ENCODE measurements around the gene PHOX2B.

PHOX2B gene

GRCh38 chr4:41718907-41719306 is 29.6 kb downstream of the PHOX2B start:
- H3K4me2 ChIP-seq (ENCODE audit: low read length, poor library complexity, severe bottlenecking) = no peak overlapping the region
- no peak overlapping the region for H3K9ac ChIP-seq (ENCODE audit: low read length)
- H2AK5ac ChIP-seq (ENCODE audit: low read length, severe bottlenecking) = no peak overlapping the region
- peak; percentile 6 for DNase-seq
- no peaks in the 10 kb centered on the region for H3K79me1 ChIP-seq (replicated peaks; ENCODE audit: low read length, poor library complexity, severe bottlenecking)
- no peak overlapping the region for H3K27ac ChIP-seq (ENCODE audit: low read length, poor library complexity, severe bottlenecking)
- no peak overlapping the region for H3K4me3 ChIP-seq (ENCODE audit: insufficient read depth in 1 of 2, low read depth in 1 of 2, low read length in 2 of 2)
- H3K18ac ChIP-seq (ENCODE audit: low read depth in 1 of 2, low read length in 2 of 2) = no peak overlapping the region
- H2BK12ac ChIP-seq (ENCODE audit: low read length in 2 of 2) = no peak overlapping the region
- H3K4me1 ChIP-seq (ENCODE audit: control insufficient read depth, insufficient read depth, low read depth, low read length) = no peaks in the 10 kb centered on the region
- no peak overlapping the region for H4K91ac ChIP-seq (ENCODE audit: low read length)
- H3K36me3 ChIP-seq (ENCODE audit: control insufficient read depth in 1 of 2, insufficient read depth in 2 of 2, low read depth in 1 of 2, low read length in 2 of 2) = no peaks in the 10 kb centered on the region
- H3K9me3 ChIP-seq (ENCODE audit: control insufficient read depth, low read length) = no peaks in the 10 kb centered on the region
- no peak overlapping the region for H3K23ac ChIP-seq (ENCODE audit: low read length in 2 of 2)
- no peak overlapping the region for H2BK120ac ChIP-seq (ENCODE audit: low read depth, low read length)
- peaks cover 0 to 5% of the 10 kb centered on the region in 2 experiments for H3K27me3 ChIP-seq (ENCODE audit: control insufficient read depth in 1 of 2, insufficient read depth in 1 of 2, low read length in 2 of 2)
- no peak overlapping the region for H2BK15ac ChIP-seq (ENCODE audit: low read depth, poor library complexity, severe bottlenecking)
- H4K8ac ChIP-seq (ENCODE audit: low read length) = no peak overlapping the region
- no peak overlapping the region for H3K4ac ChIP-seq (ENCODE audit: low read depth in 1 of 2, low read length in 2 of 2)
- no peak overlapping the region for H3K14ac ChIP-seq (ENCODE audit: low read length in 2 of 2)
- H2AFZ ChIP-seq (ENCODE audit: low read depth, low read length) = no peak overlapping the region
- H2BK5ac ChIP-seq (ENCODE audit: low read depth, low read length, poor library complexity, severe bottlenecking) = no peak overlapping the region

- no peaks in the 10 kb centered on the region for H3K4me1 ChIP-seq (ENCODE audit: control insufficient read depth, insufficient read depth, low read depth, low read length)
- H3K9me3 ChIP-seq (ENCODE audit: control insufficient read depth, low read length) = no peaks in the 10 kb centered on the region
- no peak overlapping the region for H2AK5ac ChIP-seq (ENCODE audit: low read length, severe bottlenecking)
- no peak overlapping the region for H3K14ac ChIP-seq (ENCODE audit: low read length in 2 of 2)
- H3K23ac ChIP-seq (ENCODE audit: low read length in 2 of 2) = no peak overlapping the region
- H2BK120ac ChIP-seq (ENCODE audit: low read depth, low read length) = no peak overlapping the region
- H4K91ac ChIP-seq (ENCODE audit: low read length) = no peak overlapping the region
- H4K8ac ChIP-seq (ENCODE audit: low read length) = no peak overlapping the region
- no peak for DNase-seq
- no peaks in the 10 kb centered on the region for H3K79me1 ChIP-seq (replicated peaks; ENCODE audit: low read length, poor library complexity, severe bottlenecking)
- no peaks in the 10 kb centered on the region for H3K36me3 ChIP-seq (ENCODE audit: control insufficient read depth in 1 of 2, insufficient read depth in 2 of 2, low read depth in 1 of 2, low read length in 2 of 2)
- H2BK5ac ChIP-seq (ENCODE audit: low read depth, low read length, poor library complexity, severe bottlenecking) = no peak overlapping the region
- H3K4me3 ChIP-seq (ENCODE audit: insufficient read depth in 1 of 2, low read depth in 1 of 2, low read length in 2 of 2) = no peak overlapping the region
- 97% methylated on average over 1 of the region's 1 CpG for WGBS
- H2AFZ ChIP-seq (ENCODE audit: low read depth, low read length) = no peak overlapping the region
- H3K27ac ChIP-seq (ENCODE audit: low read length, poor library complexity, severe bottlenecking) = no peak overlapping the region
- H3K4ac ChIP-seq (ENCODE audit: low read depth in 1 of 2, low read length in 2 of 2) = no peak overlapping the region
- H3K18ac ChIP-seq (ENCODE audit: low read depth in 1 of 2, low read length in 2 of 2) = no peak overlapping the region
- H3K9ac ChIP-seq (ENCODE audit: low read length) = no peak overlapping the region
- no peak overlapping the region for H2BK15ac ChIP-seq (ENCODE audit: low read depth, poor library complexity, severe bottlenecking)
- H2BK12ac ChIP-seq (ENCODE audit: low read length in 2 of 2) = no peak overlapping the region
- H3K4me2 ChIP-seq (ENCODE audit: low read length, poor library complexity, severe bottlenecking) = no peak overlapping the region
- peaks cover 0 to 5% of the 10 kb centered on the region in 2 experiments for H3K27me3 ChIP-seq (ENCODE audit: control insufficient read depth in 1 of 2, insufficient read depth in 1 of 2, low read length in 2 of 2)
Observed at GRCh38 chr4:41715155-41715554, 33.4 kb downstream of the PHOX2B start.

GRCh38 chr4:41714364-41715000 is 34.0 kb downstream of the PHOX2B start:
- no peaks in the 10 kb centered on the region for H3K4me1 ChIP-seq (ENCODE audit: control insufficient read depth, insufficient read depth, low read depth, low read length)
- H3K9me3 ChIP-seq (ENCODE audit: control insufficient read depth, low read length) = no peaks in the 10 kb centered on the region
- no peak overlapping the region for H2BK120ac ChIP-seq (ENCODE audit: low read depth, low read length)
- no peak overlapping the region for H3K23ac ChIP-seq (ENCODE audit: low read length in 2 of 2)
- H3K4me3 ChIP-seq (ENCODE audit: insufficient read depth in 1 of 2, low read depth in 1 of 2, low read length in 2 of 2) = no peak overlapping the region
- no peak overlapping the region for H3K18ac ChIP-seq (ENCODE audit: low read depth in 1 of 2, low read length in 2 of 2)
- no peak overlapping the region for H3K4me2 ChIP-seq (ENCODE audit: low read length, poor library complexity, severe bottlenecking)
- no peak overlapping the region for H3K4ac ChIP-seq (ENCODE audit: low read depth in 1 of 2, low read length in 2 of 2)
- no peaks in the 10 kb centered on the region for H3K79me1 ChIP-seq (replicated peaks; ENCODE audit: low read length, poor library complexity, severe bottlenecking)
- no peak overlapping the region for H2BK5ac ChIP-seq (ENCODE audit: low read depth, low read length, poor library complexity, severe bottlenecking)
- no peak for DNase-seq
- no peak overlapping the region for H3K27ac ChIP-seq (ENCODE audit: low read length, poor library complexity, severe bottlenecking)
- H2AFZ ChIP-seq (ENCODE audit: low read depth, low read length) = no peak overlapping the region
- no peak overlapping the region for H3K9ac ChIP-seq (ENCODE audit: low read length)
- 94% methylated on average over 5 of the region's 6 CpGs for WGBS
- H2BK12ac ChIP-seq (ENCODE audit: low read length in 2 of 2) = no peak overlapping the region
- H3K36me3 ChIP-seq (ENCODE audit: control insufficient read depth in 1 of 2, insufficient read depth in 2 of 2, low read depth in 1 of 2, low read length in 2 of 2) = no peaks in the 10 kb centered on the region
- H4K91ac ChIP-seq (ENCODE audit: low read length) = no peak overlapping the region
- H2BK15ac ChIP-seq (ENCODE audit: low read depth, poor library complexity, severe bottlenecking) = no peak overlapping the region
- no peak overlapping the region for H2AK5ac ChIP-seq (ENCODE audit: low read length, severe bottlenecking)
- H4K8ac ChIP-seq (ENCODE audit: low read length) = no peak overlapping the region
- H3K27me3 ChIP-seq (ENCODE audit: control insufficient read depth in 1 of 2, insufficient read depth in 1 of 2, low read length in 2 of 2) = peaks cover 0 to 5% of the 10 kb centered on the region in 2 experiments
- no peak overlapping the region for H3K14ac ChIP-seq (ENCODE audit: low read length in 2 of 2)

- peaks cover 0 to 5% of the 10 kb centered on the region in 2 experiments for H3K27me3 ChIP-seq (ENCODE audit: control insufficient read depth in 1 of 2, insufficient read depth in 1 of 2, low read length in 2 of 2)
- no peak for DNase-seq
- WGBS = 88% methylated on average over 1 of the region's 1 CpG
Observed at GRCh38 chr4:41713768-41714167, 34.8 kb downstream of the PHOX2B start.

More at GRCh38 chr4:41713768-41714167, 34.8 kb downstream of the PHOX2B start:
- Histone ChIP-seq H3K79me1 (replicated peaks; ENCODE audit: low read length, poor library complexity, severe bottlenecking) (no peaks in the 10 kb centered on the region), H2AFZ (ENCODE audit: low read depth, low read length) (no peak overlapping the region), H2BK120ac (ENCODE audit: low read depth, low read length) (no peak overlapping the region), H2AK5ac (ENCODE audit: low read length, severe bottlenecking) (no peak overlapping the region), H3K9me3 (ENCODE audit: control insufficient read depth, low read length) (no peaks in the 10 kb centered on the region), H3K4ac (ENCODE audit: low read depth in 1 of 2, low read length in 2 of 2) (no peak overlapping the region), H3K14ac (ENCODE audit: low read length in 2 of 2) (no peak overlapping the region), H2BK5ac (ENCODE audit: low read depth, low read length, poor library complexity, severe bottlenecking) (no peak overlapping the region), H3K9ac (ENCODE audit: low read length) (no peak overlapping the region), H3K36me3 (ENCODE audit: control insufficient read depth in 1 of 2, insufficient read depth in 2 of 2, low read depth in 1 of 2, low read length in 2 of 2) (no peaks in the 10 kb centered on the region), H4K8ac (ENCODE audit: low read length) (no peak overlapping the region), H2BK12ac (ENCODE audit: low read length in 2 of 2) (no peak overlapping the region), H3K18ac (ENCODE audit: low read depth in 1 of 2, low read length in 2 of 2) (peak overlapping the region in 1 of 2 experiments; percentile 1), H4K91ac (ENCODE audit: low read length) (no peak overlapping the region), H3K4me3 (ENCODE audit: insufficient read depth in 1 of 2, low read depth in 1 of 2, low read length in 2 of 2) (no peak overlapping the region), H3K27ac (ENCODE audit: low read length, poor library complexity, severe bottlenecking) (no peak overlapping the region), H2BK15ac (ENCODE audit: low read depth, poor library complexity, severe bottlenecking) (no peak overlapping the region), H3K23ac (ENCODE audit: low read length in 2 of 2) (no peak overlapping the region), H3K4me2 (ENCODE audit: low read length, poor library complexity, severe bottlenecking) (no peak overlapping the region), H3K4me1 (ENCODE audit: control insufficient read depth, insufficient read depth, low read depth, low read length) (no peaks in the 10 kb centered on the region)
